Measurements from ENCODE around the gene ITGA11. TPM values are rescaled to one million over a fixed set of nuclear protein-coding genes. Genes with fewer than 3 reads are reported as not detected.
A peak's percentile ranks its signal among the peaks of the same experiment; 100 is the strongest.

ITGA11 gene
- total RNA-seq, 2 donors from 2014 or later = 0.99 to 1.0 TPM

GRCh38 chr15:68252925-68253534 is 178.9 kb downstream of the ITGA11 start:
- WGBS, 2 donors = 12 to 18% methylated on average over 7 of the region's 7 CpGs
- DNase-seq = peak; percentile 36 to 69 (median 57)
- no peaks in the 10 kb centered on the region for H3K9me3 ChIP-seq
- H3K27me3 ChIP-seq = no peaks in the 10 kb centered on the region
- intact Hi-C loops (cut with DNase I) = no loop called here
- H3K4me3 ChIP-seq = no peak overlapping the region
- peak; percentile 71 for ATAC-seq
- H3K36me3 ChIP-seq (replicated peaks in 1 of 2; ENCODE audit: insufficient read depth in 1 of 2, low read depth in 2 of 2) = no peaks in the 10 kb centered on the region
- no peak for TF ChIP-seq POLR2A (IDR thresholded peaks at IDR 0.05)
- peak; percentile 56 to 89 (median 86) for TF ChIP-seq CTCF (IDR thresholded peaks at IDR 0.05)
- H3K4me1 ChIP-seq = peaks cover 4% of the 10 kb centered on the region
- H3K27ac ChIP-seq = no peak overlapping the region

GRCh38 chr15:68249058-68249713 is 182.8 kb downstream of the ITGA11 start:
- DNase-seq = no peak
- intact Hi-C loops (cut with DNase I) = no loop called here
- no peak overlapping the region for H3K4me3 ChIP-seq
- H3K27ac ChIP-seq = no peak overlapping the region
- ATAC-seq = no peak
- H3K27me3 ChIP-seq = no peaks in the 10 kb centered on the region
- H3K9me3 ChIP-seq = no peaks in the 10 kb centered on the region
- 56 to 58% methylated on average over 3 of the region's 3 CpGs for WGBS, 2 donors
- no peaks in the 10 kb centered on the region for H3K36me3 ChIP-seq (replicated peaks in 1 of 2; ENCODE audit: insufficient read depth in 1 of 2, low read depth in 2 of 2)
- TF ChIP-seq POLR2A (IDR thresholded peaks at IDR 0.05) (no peak), CTCF (IDR thresholded peaks at IDR 0.05) (no peak)
- H3K4me1 ChIP-seq = peaks cover 4% of the 10 kb centered on the region

Other genes starting within 250 kb of the ITGA11 start
- gene CALML4, start 226.8 kb downstream of the ITGA11 start, total RNA-seq = 10 to 100 TPM in 1 of 2 donors, 1 to 10 TPM in 1; 3.3 to 12.7 TPM
- gene CLN6, start 202.4 kb downstream of the ITGA11 start, total RNA-seq = 10 to 100 TPM; 12.7 to 21.1 TPM
- gene FEM1B, start 154.4 kb downstream of the ITGA11 start, total RNA-seq = 10 to 100 TPM; 10.5 to 19.7 TPM
- 1 to 10 TPM; 1.0 to 4.0 TPM for gene CORO2B, start 146.8 kb upstream of the ITGA11 start, total RNA-seq